GM12892 (cell line): ENCODE data around the gene WNT11.
A peak's percentile ranks its signal among the peaks of the same experiment; 100 is the strongest.

Source experiments
- POLR2A ChIP-seq: IDR thresholded peaks from 2 replicates; pipeline ENCODE4 v1.6.1; 2011; ENCODE audit warnings: low read depth, low read length, control low read depth
- POLR2AphosphoS5 ChIP-seq: IDR thresholded peaks from 2 replicates; pipeline ENCODE4 v1.6.1; 2011; ENCODE audit warnings: low read depth, low read length, control low read depth

- peak; percentile 28; the same call in 1 of the 2 replicates for TF ChIP-seq POLR2A
- no peak; the same call in 1 of the 2 replicates for TF ChIP-seq POLR2AphosphoS5
These were observed 63.0 kb downstream of the WNT11 start for GRCh38 chr11:76143274-76143673.
